Lower leg skin (tissue), 4 donors: ENCODE results near the gene MSANTD3. TPM values are rescaled to one million over a fixed set of nuclear protein-coding genes. Genes with fewer than 3 reads are reported as not detected.
A peak's percentile ranks its signal among the peaks of the same experiment; 100 is the strongest.

ENCODE experiments used
- DNase-seq, 2 donors: peaks; one replicate each; pipeline ENCODE4 v3.0.0-alpha.2; 2019; ENCODE audit warnings: low spot score in 2 of 2
- H3K4me3 ChIP-seq: fragments of 200-600 bp; sonication (generic); 2 replicates; pipeline ENCODE4 v1.5.1; 2017; ENCODE audit warnings: mild to moderate bottlenecking, low read depth; ENCODE audit not compliant: poor library complexity, severe bottlenecking
- CTCF ChIP-seq, 3 donors: fragments of 450-650 bp; IDR thresholded peaks; one replicate each; pipeline ENCODE4 v1.5.1; 2016; ENCODE audit warnings: antibody characterized with exemption in 3 of 3, mild to moderate bottlenecking in 3 of 3, moderate library complexity in 2 of 3
- POLR2A ChIP-seq, 2 donors: fragments of 450-650 bp; IDR thresholded peaks; one replicate each; pipeline ENCODE4 v1.6.1; 2016 to 2017; ENCODE audit warnings: antibody characterized with exemption in 2 of 2, mild to moderate bottlenecking in 1 of 2, moderate library complexity in 1 of 2
- WGBS, 2 donors: methylation state at CpG; one replicate each; pipeline ENCODE4 v1.1.5; 2018; 5-methylcytosine and 5-hydroxymethylcytosine counted together
- intact Hi-C: fragments of 100-400 bp; cut with DNase I; formaldehyde crosslinking; loops from one replicate; pipeline ENCODE4 v1.15.0; 2023; ENCODE audit warnings: low total_unique reads
- total RNA-seq, 4 donors: library from RNA; depleted of rRNA; stranded (reverse); fragments of >200 nt; gene quantifications; one replicate each; pipeline ENCODE4 v1.1.0, GENCODE V29; 2016

Gene MSANTD3
- total RNA-seq, 4 donors from 2014 or later: 12.1 to 18.8 (median 17.2) TPM

DNA sequence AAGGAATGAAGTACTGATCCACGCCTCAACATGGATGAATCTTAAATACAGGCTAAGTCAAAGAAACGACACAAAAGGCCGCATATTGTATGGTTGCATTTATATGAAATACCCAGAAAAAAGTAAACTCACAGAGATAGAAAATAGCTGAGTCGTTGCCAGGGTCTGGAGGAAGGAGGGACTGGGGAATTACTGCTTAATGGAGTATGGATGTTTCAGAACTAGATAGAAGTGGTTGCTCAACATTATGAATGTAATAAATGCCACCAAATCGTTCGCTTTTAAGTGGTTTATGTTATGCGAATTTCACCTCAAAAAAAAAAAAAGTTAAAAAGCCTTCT, 784 bp upstream of the MSANTD3 start:
- intact Hi-C loops: no loop called here
- TF ChIP-seq CTCF (IDR thresholded peaks at IDR 0.05): no peak
- no peak for TF ChIP-seq POLR2A (IDR thresholded peaks at IDR 0.05)
- DNase-seq: no peak
- no peak overlapping the region for H3K4me3 ChIP-seq
- 18 to 22% methylated on average over 7 of the region's 7 CpGs for WGBS, 2 donors

DNA sequence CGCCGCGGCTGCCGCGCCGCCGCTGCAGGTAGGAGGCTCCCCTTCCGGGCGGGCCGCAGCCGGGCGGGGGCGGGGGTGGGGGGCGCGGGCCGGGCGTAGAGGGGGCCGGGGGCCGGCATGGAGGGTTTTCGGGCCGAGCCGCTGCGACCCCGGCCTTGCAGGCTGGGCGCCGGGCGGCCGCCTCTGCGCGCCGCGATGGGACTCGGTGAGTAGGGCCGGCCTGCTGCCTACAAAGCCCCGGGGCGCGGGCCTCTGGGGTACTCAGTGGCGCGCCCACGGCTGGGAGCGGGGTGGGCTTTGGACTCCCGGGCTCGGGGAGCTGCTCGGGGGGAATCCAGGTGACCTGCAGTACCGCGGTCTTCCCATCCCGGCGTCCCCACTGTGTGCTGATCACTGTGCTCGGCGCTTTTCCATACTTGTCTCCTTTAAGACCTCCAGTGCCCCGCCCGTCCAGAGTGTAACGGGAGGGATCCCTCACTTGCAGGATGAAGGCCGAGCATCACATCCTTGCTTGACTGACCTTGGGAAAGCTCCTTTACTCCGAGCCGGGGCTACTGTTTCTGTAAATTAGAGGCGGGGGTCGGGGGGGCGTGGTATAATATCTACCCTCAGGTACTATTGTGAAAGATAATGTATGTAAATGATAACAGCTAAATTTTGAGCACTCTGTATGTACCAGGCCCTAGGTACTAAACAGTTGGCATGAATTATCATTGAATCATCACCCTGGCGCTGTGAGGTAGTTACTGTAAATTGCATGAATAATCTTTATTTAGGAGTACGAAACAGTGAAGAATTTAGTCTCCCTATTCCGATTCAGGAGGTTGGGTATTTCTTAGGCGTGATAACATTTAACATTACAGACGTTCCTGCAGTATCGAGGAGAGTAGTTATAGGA, 672 bp downstream of the MSANTD3 start:
- WGBS, 2 donors: 4 to 6% methylated on average over 26 to 39 of the region's 65 CpGs

DNA sequence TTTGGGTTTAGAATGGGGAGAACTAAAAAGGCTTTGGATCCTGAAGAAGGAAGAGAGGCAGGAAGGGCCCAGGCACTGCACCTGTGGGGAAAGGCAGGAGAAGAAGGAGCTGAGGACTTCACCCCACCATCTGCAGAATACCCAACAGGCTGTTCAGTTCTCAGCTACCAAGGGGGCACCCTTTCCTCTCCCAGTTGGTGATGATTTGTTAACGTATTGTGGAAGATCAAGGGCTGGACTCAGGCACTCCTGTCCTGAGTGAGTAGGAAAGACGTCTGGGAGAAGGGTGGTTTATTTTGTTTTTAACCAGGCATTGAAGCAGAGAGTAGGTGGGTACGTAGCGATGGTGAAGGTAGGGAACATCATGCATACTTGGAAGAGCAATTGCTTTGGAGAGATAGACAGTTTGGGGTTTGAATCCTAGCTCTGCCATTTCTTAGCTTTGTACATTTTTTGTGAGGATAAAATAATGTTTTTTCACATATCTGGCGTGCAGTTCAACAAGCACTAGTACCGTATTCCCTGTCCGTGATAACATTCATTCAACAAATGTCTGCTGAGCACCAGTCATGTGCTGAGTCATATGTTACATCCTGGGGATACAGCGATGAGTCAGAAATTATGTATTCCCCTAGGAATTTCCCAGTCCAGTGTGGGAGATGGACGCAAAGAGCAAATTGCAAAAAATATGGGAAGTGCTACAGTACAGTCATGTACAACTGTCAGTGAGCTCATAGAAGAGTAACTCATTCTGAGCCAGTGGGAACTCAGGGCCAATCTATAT, 2.1 kb downstream of the MSANTD3 start:
- intact Hi-C loops: no loop called here
- no peak overlapping the region for H3K4me3 ChIP-seq
- DNase-seq: peak in 1 of 2 donors; percentile 42
- WGBS, 2 donors: 43 to 55% methylated on average over 9 of the region's 9 CpGs
- TF ChIP-seq POLR2A (IDR thresholded peaks at IDR 0.05) (no peak), CTCF (IDR thresholded peaks at IDR 0.05) (no peak)

More for the DNA sequence above, 672 bp downstream of the MSANTD3 start:
- intact Hi-C loops: no loop called here
- TF ChIP-seq POLR2A (IDR thresholded peaks at IDR 0.05) (no peak), CTCF (IDR thresholded peaks at IDR 0.05) (no peak)
- peak; percentile 21 to 88 for DNase-seq
- peak overlapping the region; percentile 69 for H3K4me3 ChIP-seq

- H3K4me3 ChIP-seq: no peak overlapping the region
- DNase-seq: no peak
- WGBS, 2 donors: 63 to 69% methylated on average over 5 of the region's 5 CpGs
- TF ChIP-seq CTCF (IDR thresholded peaks at IDR 0.05) (no peak), POLR2A (IDR thresholded peaks at IDR 0.05) (no peak)
- intact Hi-C loops: loop anchor here (10.0 kb wide), 1 partner anchor 1246 kb away; no protein-coding TSS in a partner anchor
These were observed 3.5 kb downstream of the MSANTD3 start for GRCh38 chr9:100430286-100430940.

- no peak for TF ChIP-seq POLR2A (IDR thresholded peaks at IDR 0.05)
- H3K4me3 ChIP-seq: no peak overlapping the region
- DNase-seq: no peak
- WGBS, 2 donors: 89 to 93% methylated on average over 5 of the region's 5 CpGs
- intact Hi-C loops: loop anchor here (10.0 kb wide), 1 partner anchor 1247 kb away; no protein-coding TSS in a partner anchor
These were observed 4.9 kb downstream of the MSANTD3 start for GRCh38 chr9:100431886-100432285.
